HG03175 (cell line): Measurements from ENCODE around the gene ANKRD22.
"Not testable (repeated sequence)": the region's sequence is repeated elsewhere in the genome, so short reads cannot be mapped to it uniquely, and the experiment has no call there.

Source experiments
- ATAC-seq: cut with Tn5 transposase; IDR thresholded peaks from one replicate; pipeline ENCODE4 v1.9.1; 2021; ENCODE audit warnings: mild to moderate bottlenecking, moderate library complexity; ENCODE audit not compliant: unreplicated experiment

The ANKRD22 gene

GRCh38 chr10:88838766-88839350 is 12.8 kb downstream of the ANKRD22 start:
- no peak for ATAC-seq

- not testable (repeated sequence) for ATAC-seq
These were observed 14.0 kb downstream of the ANKRD22 start for GRCh38 chr10:88837632-88838031.

GRCh38 chr10:88835910-88836221 is 15.8 kb downstream of the ANKRD22 start:
- ATAC-seq: peak; percentile 7

GRCh38 chr10:88835096-88835909 is 16.3 kb downstream of the ANKRD22 start:
- peak; percentile 85 for ATAC-seq

- ATAC-seq: no peak
These were observed 17.9 kb downstream of the ANKRD22 start for GRCh38 chr10:88833723-88834122.

- no peak for ATAC-seq
These were observed 18.5 kb downstream of the ANKRD22 start for GRCh38 chr10:88833156-88833555.

- ATAC-seq: no peak
These were observed 19.3 kb downstream of the ANKRD22 start for GRCh38 chr10:88832376-88832775.

- ATAC-seq: no peak
These were observed 19.9 kb downstream of the ANKRD22 start for GRCh38 chr10:88831709-88832108.

GRCh38 chr10:88830643-88831268 is 20.9 kb downstream of the ANKRD22 start:
- ATAC-seq: no peak

- no peak for ATAC-seq
These were observed 23.3 kb downstream of the ANKRD22 start for GRCh38 chr10:88828310-88828709.

GRCh38 chr10:88827671-88828070 is 24.0 kb downstream of the ANKRD22 start:
- ATAC-seq: no peak

- no peak for ATAC-seq
These were observed 25.3 kb downstream of the ANKRD22 start for GRCh38 chr10:88826388-88826787.

- no peak for ATAC-seq
These were observed 30.8 kb downstream of the ANKRD22 start for GRCh38 chr10:88820748-88821401.

GRCh38 chr10:88819290-88819689 is 32.4 kb downstream of the ANKRD22 start:
- no peak for ATAC-seq

- ATAC-seq: no peak
These were observed 38.4 kb downstream of the ANKRD22 start for GRCh38 chr10:88813200-88813599.

- ATAC-seq: no peak
These were observed 41.3 kb downstream of the ANKRD22 start for GRCh38 chr10:88810196-88810961.

- ATAC-seq: no peak
These were observed 42.0 kb downstream of the ANKRD22 start for GRCh38 chr10:88809621-88810020.

- no peak for ATAC-seq
These were observed 45.7 kb downstream of the ANKRD22 start for GRCh38 chr10:88805924-88806323.

GRCh38 chr10:88805361-88805760 is 46.3 kb downstream of the ANKRD22 start:
- ATAC-seq: no peak

- ATAC-seq: no peak
These were observed 47.4 kb downstream of the ANKRD22 start for GRCh38 chr10:88804083-88804812.
